Nephron (organoid): ENCODE measurements around the gene TGM2.

ENCODE experiments used
- H3K27ac Mint-ChIP-seq, 3 experiments: 2 replicates each; pipeline ENCODE4 v1.8.0; 2020; ENCODE audit warnings: mixed read lengths in 3 of 3, mild to moderate bottlenecking in 2 of 3, moderate library complexity in 1 of 3
- H3K27me3 Mint-ChIP-seq: 2 replicates; pipeline ENCODE4 v1.8.0; 2021; ENCODE audit warnings: low read depth, mild to moderate bottlenecking, moderate library complexity, mixed read lengths
- H3K36me3 Mint-ChIP-seq: 2 replicates; pipeline ENCODE4 v1.8.0; 2020; ENCODE audit warnings: low read depth, mixed read lengths
- H3K4me1 Mint-ChIP-seq: 2 replicates; pipeline ENCODE4 v1.8.0; 2020; ENCODE audit warnings: mixed read lengths
- H3K4me3 Mint-ChIP-seq, 3 experiments: 2 replicates each; pipeline ENCODE4 v1.8.0; 2020; ENCODE audit warnings: mild to moderate bottlenecking in 3 of 3, mixed read lengths in 3 of 3, moderate library complexity in 2 of 3
- H3K9me3 Mint-ChIP-seq: 2 replicates; pipeline ENCODE4 v1.8.0; 2020; ENCODE audit warnings: mixed read lengths
- TF ChIP-seq, protein P1 (sequence below), 3 experiments: fragments of 200-600 bp; sonication (generic); IDR thresholded peaks; one replicate each; pipeline ENCODE4 v1.5.0; 2021; ENCODE audit warnings: antibody characterized with exemption in 3 of 3; ENCODE audit not compliant: unreplicated experiment in 3 of 3

Gene TGM2

DNA sequence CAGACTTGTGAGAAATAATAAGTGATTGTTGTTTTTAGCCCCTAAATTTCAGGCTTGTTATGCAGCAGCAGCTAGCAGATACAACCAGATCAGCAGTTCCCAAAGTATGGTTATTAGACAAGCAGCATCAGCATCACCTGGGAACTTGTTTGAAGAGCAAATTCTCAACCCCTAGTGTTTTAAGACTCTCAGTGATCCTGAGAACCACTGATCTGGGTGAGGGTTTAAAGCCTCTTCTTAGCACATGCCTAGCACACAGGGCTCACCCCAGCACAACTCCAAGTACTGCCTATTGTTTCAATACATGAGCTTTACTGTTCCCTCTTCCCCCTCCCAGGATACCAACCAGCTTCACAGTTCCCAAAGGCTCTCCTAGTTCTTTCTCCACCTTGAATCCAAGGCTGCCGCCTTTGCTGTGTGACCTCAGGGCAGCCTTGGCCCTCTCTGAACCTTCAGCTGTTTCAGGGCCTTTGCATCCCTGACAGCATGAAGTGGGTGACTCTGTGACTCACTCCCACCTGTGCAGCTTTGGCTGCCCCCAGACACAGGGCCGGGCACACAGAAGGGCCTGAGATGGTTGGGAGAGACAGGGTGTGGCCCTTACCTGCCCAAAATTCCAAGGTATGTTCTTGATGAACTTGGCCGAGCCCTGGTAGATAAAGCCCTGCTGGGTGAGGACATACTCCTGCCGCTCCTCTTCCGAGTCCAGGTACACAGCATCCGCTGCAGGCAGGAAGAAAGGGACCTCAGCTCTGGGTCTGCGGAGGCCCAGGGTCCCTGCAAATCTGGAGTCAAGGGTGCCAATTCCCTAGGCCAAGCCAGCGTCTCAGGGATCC is 14.5 kb downstream of the TGM2 start:
- TF ChIP-seq, protein P1, sequence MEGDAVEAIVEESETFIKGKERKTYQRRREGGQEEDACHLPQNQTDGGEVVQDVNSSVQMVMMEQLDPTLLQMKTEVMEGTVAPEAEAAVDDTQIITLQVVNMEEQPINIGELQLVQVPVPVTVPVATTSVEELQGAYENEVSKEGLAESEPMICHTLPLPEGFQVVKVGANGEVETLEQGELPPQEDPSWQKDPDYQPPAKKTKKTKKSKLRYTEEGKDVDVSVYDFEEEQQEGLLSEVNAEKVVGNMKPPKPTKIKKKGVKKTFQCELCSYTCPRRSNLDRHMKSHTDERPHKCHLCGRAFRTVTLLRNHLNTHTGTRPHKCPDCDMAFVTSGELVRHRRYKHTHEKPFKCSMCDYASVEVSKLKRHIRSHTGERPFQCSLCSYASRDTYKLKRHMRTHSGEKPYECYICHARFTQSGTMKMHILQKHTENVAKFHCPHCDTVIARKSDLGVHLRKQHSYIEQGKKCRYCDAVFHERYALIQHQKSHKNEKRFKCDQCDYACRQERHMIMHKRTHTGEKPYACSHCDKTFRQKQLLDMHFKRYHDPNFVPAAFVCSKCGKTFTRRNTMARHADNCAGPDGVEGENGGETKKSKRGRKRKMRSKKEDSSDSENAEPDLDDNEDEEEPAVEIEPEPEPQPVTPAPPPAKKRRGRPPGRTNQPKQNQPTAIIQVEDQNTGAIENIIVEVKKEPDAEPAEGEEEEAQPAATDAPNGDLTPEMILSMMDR (IDR thresholded peaks at IDR 0.05; ENCODE audit: unreplicated experiment in 3 of 3) = no peak
- Mint-ChIP-seq H3K9me3 (no peaks in the 10 kb centered on the region), H3K27me3 (no peaks in the 10 kb centered on the region), H3K4me3 (no peak overlapping the region), H3K4me1 (peaks cover 30% of the 10 kb centered on the region), H3K36me3 (no peaks in the 10 kb centered on the region), H3K27ac (peak overlapping the region; percentile 16 to 48 (median 40))

GRCh38 chr20:38148328-38149102 is 16.6 kb downstream of the TGM2 start:
- H3K4me3 Mint-ChIP-seq = no peak overlapping the region
- no peaks in the 10 kb centered on the region for H3K36me3 Mint-ChIP-seq
- H3K27me3 Mint-ChIP-seq = no peaks in the 10 kb centered on the region
- peak overlapping the region in 2 of 3 experiments; percentile 16 to 58 for H3K27ac Mint-ChIP-seq
- no peaks in the 10 kb centered on the region for H3K9me3 Mint-ChIP-seq
- TF ChIP-seq, protein P1 (IDR thresholded peaks at IDR 0.05; ENCODE audit: unreplicated experiment in 3 of 3) = no peak
- H3K4me1 Mint-ChIP-seq = peaks cover 40% of the 10 kb centered on the region

GRCh38 chr20:38147751-38148150 is 17.3 kb downstream of the TGM2 start:
- TF ChIP-seq, protein P1 (IDR thresholded peaks at IDR 0.05; ENCODE audit: unreplicated experiment in 3 of 3) = no peak
- Mint-ChIP-seq H3K27me3 (no peaks in the 10 kb centered on the region), H3K4me3 (no peak overlapping the region)

DNA sequence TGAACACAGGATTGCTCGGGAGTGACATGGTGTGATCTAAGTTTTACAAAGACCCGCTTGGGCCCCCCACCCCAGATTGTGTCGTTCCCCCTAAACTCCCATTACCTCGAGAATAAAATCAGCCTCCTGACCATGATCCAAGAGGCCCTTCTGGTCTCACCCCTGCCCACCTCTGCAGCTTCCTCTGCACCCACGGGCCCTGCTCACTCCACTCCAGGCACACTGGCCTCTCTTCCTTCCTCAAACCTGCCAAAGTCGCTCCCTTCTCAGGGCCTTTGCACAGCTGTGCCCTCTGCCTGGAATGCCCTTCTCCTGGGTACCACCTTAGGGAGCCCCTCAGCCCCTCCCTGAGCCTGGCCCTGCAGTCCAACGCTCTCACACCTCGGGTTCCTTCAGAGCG is 17.9 kb downstream of the TGM2 start:
- TF ChIP-seq, protein P1 (IDR thresholded peaks at IDR 0.05; ENCODE audit: unreplicated experiment in 3 of 3) = no peak
- H3K4me1 Mint-ChIP-seq = peaks cover 41% of the 10 kb centered on the region

More at GRCh38 chr20:38147751-38148150, 17.3 kb downstream of the TGM2 start:
- Mint-ChIP-seq H3K36me3 (no peaks in the 10 kb centered on the region), H3K27ac (peak overlapping the region in 1 of 3 experiments; percentile 17), H3K9me3 (no peaks in the 10 kb centered on the region), H3K4me1 (peaks cover 46% of the 10 kb centered on the region)

GRCh38 chr20:38146628-38147027 is 18.4 kb downstream of the TGM2 start:
- TF ChIP-seq, protein P1 (IDR thresholded peaks at IDR 0.05; ENCODE audit: unreplicated experiment in 3 of 3) = no peak
- H3K27me3 Mint-ChIP-seq = no peaks in the 10 kb centered on the region
- no peak overlapping the region for H3K4me3 Mint-ChIP-seq
- no peak overlapping the region for H3K27ac Mint-ChIP-seq
- no peaks in the 10 kb centered on the region for H3K36me3 Mint-ChIP-seq
- peaks cover 37% of the 10 kb centered on the region for H3K4me1 Mint-ChIP-seq
- no peaks in the 10 kb centered on the region for H3K9me3 Mint-ChIP-seq

More for the DNA sequence above, 17.9 kb downstream of the TGM2 start:
- no peaks in the 10 kb centered on the region for H3K9me3 Mint-ChIP-seq
- H3K27ac Mint-ChIP-seq = peak overlapping the region in 2 of 3 experiments; percentile 15 to 17
- no peaks in the 10 kb centered on the region for H3K36me3 Mint-ChIP-seq
- H3K4me3 Mint-ChIP-seq = no peak overlapping the region
- H3K27me3 Mint-ChIP-seq = no peaks in the 10 kb centered on the region
